ENCODE data around the gene TMEM41B.
A peak's percentile ranks its signal among the peaks of the same experiment; 100 is the strongest.
"Not testable (repeated sequence)": the region's sequence is repeated elsewhere in the genome, so short reads cannot be mapped to it uniquely, and the experiment has no call there.

TMEM41B gene

GRCh38 chr11:9264316-9265210 lies 49.8 kb downstream of the TMEM41B start:
- DNase-seq (ENCODE audit: low spot score), result no peak
- H3K27ac ChIP-seq (ENCODE audit: poor library complexity, severe bottlenecking), result peak overlapping the region; percentile 45
- ATAC-seq (ENCODE audit: low read depth), result peak; percentile 61

GRCh38 chr11:9263840-9264315 lies 50.5 kb downstream of the TMEM41B start:
- Histone ChIP-seq H3K27me3 (ENCODE audit: insufficient read depth, poor library complexity, severe bottlenecking) (no peaks in the 10 kb centered on the region), H3K4me3 (ENCODE audit: severe bottlenecking) (peak overlapping the region; percentile 62), H3K4me1 (ENCODE audit: insufficient read depth, poor library complexity, severe bottlenecking) (no peaks in the 10 kb centered on the region), H3K9me3 (ENCODE audit: severe bottlenecking) (no peaks in the 10 kb centered on the region), H3K27ac (ENCODE audit: poor library complexity, severe bottlenecking) (peak overlapping the region; percentile 45), H3K36me3 (ENCODE audit: low read depth) (no peaks in the 10 kb centered on the region)
- ATAC-seq (ENCODE audit: low read depth) (peak; percentile 16; the same call in 2 of the 3 replicates), DNase-seq (ENCODE audit: low spot score) (no peak)
- TF ChIP-seq CTCF (IDR thresholded peaks at IDR 0.05; ENCODE audit: poor library complexity, severe bottlenecking), result no peak

More at GRCh38 chr11:9264316-9265210, 49.8 kb downstream of the TMEM41B start:
- H3K4me1 ChIP-seq (ENCODE audit: insufficient read depth, poor library complexity, severe bottlenecking), result no peaks in the 10 kb centered on the region
- no peaks in the 10 kb centered on the region for H3K36me3 ChIP-seq (ENCODE audit: low read depth)
- TF ChIP-seq CTCF (IDR thresholded peaks at IDR 0.05; ENCODE audit: poor library complexity, severe bottlenecking), result no peak
- no peaks in the 10 kb centered on the region for H3K9me3 ChIP-seq (ENCODE audit: severe bottlenecking)
- H3K4me3 ChIP-seq (ENCODE audit: severe bottlenecking), result peak overlapping the region; percentile 62
- no peaks in the 10 kb centered on the region for H3K27me3 ChIP-seq (ENCODE audit: insufficient read depth, poor library complexity, severe bottlenecking)

GRCh38 chr11:9260838-9261146 lies 53.6 kb downstream of the TMEM41B start:
- H3K4me3 ChIP-seq (ENCODE audit: severe bottlenecking); DNase-seq (ENCODE audit: low spot score); H3K4me1 ChIP-seq (ENCODE audit: insufficient read depth, poor library complexity, severe bottlenecking); ATAC-seq (ENCODE audit: low read depth); H3K27me3 ChIP-seq (ENCODE audit: insufficient read depth, poor library complexity, severe bottlenecking); H3K36me3 ChIP-seq (ENCODE audit: low read depth); H3K9me3 ChIP-seq (ENCODE audit: severe bottlenecking); H3K27ac ChIP-seq (ENCODE audit: poor library complexity, severe bottlenecking): not testable (repeated sequence)

- Histone ChIP-seq H3K27ac (ENCODE audit: poor library complexity, severe bottlenecking) (no peak overlapping the region), H3K4me1 (ENCODE audit: insufficient read depth, poor library complexity, severe bottlenecking) (no peaks in the 10 kb centered on the region), H3K27me3 (ENCODE audit: insufficient read depth, poor library complexity, severe bottlenecking) (no peaks in the 10 kb centered on the region), H3K36me3 (ENCODE audit: low read depth) (peaks cover 5% of the 10 kb centered on the region; the same call in 1 of the 2 replicates), H3K9me3 (ENCODE audit: severe bottlenecking) (no peaks in the 10 kb centered on the region), H3K4me3 (ENCODE audit: severe bottlenecking) (no peak overlapping the region)
- TF ChIP-seq CTCF (IDR thresholded peaks at IDR 0.05; ENCODE audit: poor library complexity, severe bottlenecking), result peak; percentile 6
- ATAC-seq (ENCODE audit: low read depth) (no peak), DNase-seq (ENCODE audit: low spot score) (no peak)
Measured at GRCh38 chr11:9259981-9260837, 54.2 kb downstream of the TMEM41B start.

GRCh38 chr11:9258279-9258678 lies 56.1 kb downstream of the TMEM41B start:
- not testable (repeated sequence) for H3K27ac ChIP-seq (ENCODE audit: poor library complexity, severe bottlenecking); H3K4me1 ChIP-seq (ENCODE audit: insufficient read depth, poor library complexity, severe bottlenecking); H3K27me3 ChIP-seq (ENCODE audit: insufficient read depth, poor library complexity, severe bottlenecking); DNase-seq (ENCODE audit: low spot score); H3K36me3 ChIP-seq (ENCODE audit: low read depth); ATAC-seq (ENCODE audit: low read depth); H3K9me3 ChIP-seq (ENCODE audit: severe bottlenecking); H3K4me3 ChIP-seq (ENCODE audit: severe bottlenecking)
